ENCODE data around the gene STON2. TPM values are rescaled to one million over a fixed set of nuclear protein-coding genes. Genes with fewer than 3 reads are reported as not detected.
A peak's percentile ranks its signal among the peaks of the same experiment; 100 is the strongest.

STON2 gene
- total RNA-seq, 2 experiments from 2014 or later, result 0.13 TPM; not detected in 1

GRCh38 chr14:81220830-81221578 is 179.1 kb downstream of the STON2 start, which contains the start of gene GTF2A1:
Gene GTF2A1 (minus strand): TSS chr14:81220959. CDS start chr14:81220518, 441 bp downstream.
- Mint-ChIP-seq H3K27ac (peak within 1 kb of the TSS; percentile 98), H3K4me3 (peak within 1 kb of the TSS; percentile 97), H3K36me3 (ENCODE audit: low read depth) (peaks cover 21% of the 10 kb centered on the region), H3K27me3 (ENCODE audit: low read depth) (peaks cover 2% of the 10 kb centered on the region), H3K9me3 (ENCODE audit: insufficient read depth) (no peaks in the 10 kb centered on the region), H3K4me1 (ENCODE audit: low read depth) (peaks cover 31% of the 10 kb centered on the region)
- DNase-seq, result peak; percentile 94
- ChIA-PET CTCF (interaction anchor here (0.7 to 1.0 kb wide), 3 partner anchors 51 to 280 kb away, joined by 3 to 6 read pairs (median 6); partner anchors contain the start of gene CEP128), POLR2A (interaction anchor here (0.6 to 1.8 kb wide), 16 partner anchors 10 to 310 kb away, joined by 3 to 12 read pairs (median 4); partner anchors contain the start of gene CEP128)
- ATAC-seq, result peak; percentile 80

- H3K27ac Mint-ChIP-seq, result peak overlapping the region; percentile 98
- no peaks in the 10 kb centered on the region for H3K9me3 Mint-ChIP-seq (ENCODE audit: insufficient read depth)
- ATAC-seq, result no peak
- H3K4me3 Mint-ChIP-seq, result peak overlapping the region; percentile 93
- peaks cover 2% of the 10 kb centered on the region for H3K27me3 Mint-ChIP-seq (ENCODE audit: low read depth)
- H3K36me3 Mint-ChIP-seq (ENCODE audit: low read depth), result peaks cover 26% of the 10 kb centered on the region
- ChIA-PET POLR2A (interaction anchor here (0.6 to 1.8 kb wide), 13 partner anchors 24 to 311 kb away, joined by 3 to 12 read pairs (median 4); partner anchors contain the start of gene CEP128), CTCF (no interaction called here)
- peaks cover 32% of the 10 kb centered on the region for H3K4me1 Mint-ChIP-seq (ENCODE audit: low read depth)
- no peak for DNase-seq
Observed at GRCh38 chr14:81220580-81220829, 179.6 kb downstream of the STON2 start.

DNA sequence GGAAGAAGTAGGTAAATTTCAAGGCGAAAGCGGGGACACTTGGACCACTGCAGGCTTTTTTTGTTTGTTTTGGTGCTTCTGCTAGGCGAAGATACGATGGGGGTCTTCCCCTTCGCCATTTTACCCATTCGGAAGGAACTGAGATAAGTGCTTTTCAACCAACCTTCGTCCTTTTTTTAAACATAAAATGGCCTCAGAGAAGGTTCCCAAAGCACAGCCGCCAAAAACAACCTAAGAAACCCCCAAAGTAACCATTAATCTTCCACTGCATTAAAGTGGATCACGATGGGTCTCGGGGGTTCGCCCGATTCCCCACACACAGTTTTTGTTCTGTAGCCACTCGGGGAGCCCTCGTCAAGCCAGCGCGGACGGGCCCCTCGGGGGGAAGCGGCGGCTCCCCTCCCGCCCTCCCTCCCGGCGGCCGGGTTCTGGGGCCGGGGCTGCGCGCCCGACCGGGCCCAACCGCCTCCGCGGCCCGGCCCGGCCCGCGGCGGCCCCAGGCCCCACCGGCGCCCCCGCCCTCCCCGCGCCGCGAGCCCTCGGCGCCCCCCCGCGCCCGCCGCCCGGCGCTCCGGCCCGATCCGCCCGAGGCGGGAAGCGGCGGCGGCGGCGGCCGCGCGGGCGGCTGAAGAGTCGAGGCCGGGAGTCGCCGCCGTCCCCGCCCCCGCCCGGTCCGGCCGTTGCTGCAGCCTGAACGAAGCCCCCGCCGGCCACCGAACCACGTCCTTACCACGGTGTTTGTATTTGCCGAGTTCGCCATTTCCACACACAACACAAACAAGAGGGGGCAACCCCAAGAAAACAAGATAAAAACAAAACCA is 180.2 kb downstream of the STON2 start:
- Mint-ChIP-seq H3K4me1 (ENCODE audit: low read depth) (peaks cover 35% of the 10 kb centered on the region), H3K27me3 (ENCODE audit: low read depth) (peaks cover 2% of the 10 kb centered on the region), H3K27ac (peak overlapping the region; percentile 98), H3K36me3 (ENCODE audit: low read depth) (peaks cover 31% of the 10 kb centered on the region), H3K9me3 (ENCODE audit: insufficient read depth) (no peaks in the 10 kb centered on the region), H3K4me3 (peak overlapping the region; percentile 97)
- ATAC-seq, result peak; percentile 3
- CTCF ChIA-PET, result interaction anchor here (0.6 to 1.5 kb wide), 6 partner anchors 18 to 245 kb away, joined by 3 to 8 read pairs (median 6); no protein-coding TSS in a partner anchor
- DNase-seq, result peak; percentile 52
- POLR2A ChIA-PET, result interaction anchor here (0.6 to 1.8 kb wide), 11 partner anchors 26 to 312 kb away, joined by 3 to 14 read pairs (median 5); partner anchors contain the start of gene CEP128

DNA sequence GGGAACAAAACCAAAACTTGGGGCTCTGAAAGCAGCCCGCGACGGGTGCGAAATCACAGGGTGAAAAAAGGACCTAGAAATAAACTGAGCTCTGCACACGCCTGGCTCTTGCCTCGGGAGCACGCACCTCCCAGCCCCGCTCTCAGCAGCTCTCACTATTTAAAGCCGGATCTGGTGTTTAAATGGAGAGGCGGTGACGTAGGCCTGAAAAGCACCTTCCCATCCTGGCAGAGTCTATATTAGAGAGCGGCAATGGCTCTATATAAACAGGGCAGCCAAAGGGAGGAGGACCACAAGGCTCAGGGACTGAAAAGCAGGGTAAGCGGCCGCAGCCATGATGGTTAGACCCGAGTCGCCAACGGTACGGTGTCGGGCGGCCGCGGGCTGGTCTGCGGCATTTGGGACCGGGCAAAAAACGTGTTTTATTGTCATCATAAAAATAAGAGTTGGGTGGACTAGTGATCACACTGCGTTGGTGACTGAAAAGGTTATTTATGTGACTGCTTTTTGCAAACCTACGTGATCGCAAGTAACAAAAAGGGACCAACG is 180.8 kb downstream of the STON2 start:
- peaks cover 2% of the 10 kb centered on the region for H3K27me3 Mint-ChIP-seq (ENCODE audit: low read depth)
- ChIA-PET POLR2A (interaction anchor here (0.5 to 1.3 kb wide), 19 partner anchors 9 to 284 kb away, joined by 3 to 14 read pairs (median 4); partner anchors contain the start of genes CEP128 and TSHR), CTCF (interaction anchor here (0.6 to 1.5 kb wide), 7 partner anchors 18 to 245 kb away, joined by 3 to 8 read pairs (median 4); no protein-coding TSS in a partner anchor)
- H3K36me3 Mint-ChIP-seq (ENCODE audit: low read depth), result peaks cover 35% of the 10 kb centered on the region
- H3K4me3 Mint-ChIP-seq, result peak overlapping the region; percentile 97
- ATAC-seq, result peak; percentile 67
- peaks cover 38% of the 10 kb centered on the region for H3K4me1 Mint-ChIP-seq (ENCODE audit: low read depth)
- DNase-seq, result peak; percentile 91
- no peaks in the 10 kb centered on the region for H3K9me3 Mint-ChIP-seq (ENCODE audit: insufficient read depth)
- H3K27ac Mint-ChIP-seq, result peak overlapping the region; percentile 98

DNA sequence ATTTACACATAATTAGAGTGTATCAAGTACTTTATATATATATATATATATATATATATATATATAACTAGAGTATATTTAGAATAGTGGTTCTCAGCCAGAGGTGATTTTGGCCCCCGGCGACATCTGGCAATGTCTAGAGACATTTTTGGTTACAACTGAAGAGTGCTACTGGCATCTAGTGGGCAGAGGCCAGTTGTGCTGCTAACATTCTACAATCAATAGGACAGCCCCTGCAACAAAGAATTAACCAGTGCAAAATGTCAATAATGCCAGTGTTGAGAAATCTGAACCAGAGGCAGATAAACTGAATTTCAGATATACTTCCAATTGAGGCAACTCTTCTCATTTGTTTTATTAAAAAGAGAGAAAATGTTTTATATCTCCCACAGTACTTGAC is 188.3 kb downstream of the STON2 start:
- no peak overlapping the region for H3K27ac Mint-ChIP-seq

More for the DNA sequence above, 188.3 kb downstream of the STON2 start:
- POLR2A ChIA-PET, result interaction anchor here (0.7 kb wide), 1 partner anchor 11 kb away, joined by 5 read pairs; no protein-coding TSS in a partner anchor
- peaks cover 22% of the 10 kb centered on the region for H3K4me1 Mint-ChIP-seq (ENCODE audit: low read depth)
- no peak overlapping the region for H3K4me3 Mint-ChIP-seq
- CTCF ChIA-PET, result interaction anchor here (0.6 to 1.7 kb wide), 14 partner anchors 10 to 358 kb away, joined by 3 to 18 read pairs (median 3); partner anchors contain the start of gene TSHR
- H3K9me3 Mint-ChIP-seq (ENCODE audit: insufficient read depth), result no peaks in the 10 kb centered on the region
- no peaks in the 10 kb centered on the region for H3K27me3 Mint-ChIP-seq (ENCODE audit: low read depth)
- peak; percentile 51 for ATAC-seq
- peak; percentile 47 for DNase-seq
- peaks cover 71% of the 10 kb centered on the region for H3K36me3 Mint-ChIP-seq (ENCODE audit: low read depth)

Other genes with a start within 250 kb of the STON2 start
- 10 to 100 TPM; 33.6 to 33.7 TPM for gene GTF2A1, start 179.4 kb downstream of the STON2 start, total RNA-seq
- gene SEL1L, start 133.5 kb upstream of the STON2 start, total RNA-seq, result 10 to 100 TPM; 48.9 to 51.3 TPM